ENCODE measurements around the gene HELZ. TPM values are rescaled to one million over a fixed set of nuclear protein-coding genes. Genes with fewer than 3 reads are reported as not detected.
"Not testable (repeated sequence)": the region's sequence is repeated elsewhere in the genome, so short reads cannot be mapped to it uniquely, and the experiment has no call there.

HELZ gene
- total RNA-seq, 1 experiment from 2014 or later = 32.3 TPM

GRCh38 chr17:67052720-67053437, 192.1 kb downstream of the HELZ start:
- Histone ChIP-seq H3K9me3 (peaks cover 12% of the 10 kb centered on the region), H3K27me3 (no peaks in the 10 kb centered on the region; the same call in 1 of the 2 replicates), H3K4me3 (no peak overlapping the region), H3K36me3 (no peaks in the 10 kb centered on the region)
- no peak for DNase-seq

- H3K4me3 ChIP-seq = no peak overlapping the region
Observed at GRCh38 chr17:67051837-67052236, 193.2 kb downstream of the HELZ start.

DNA sequence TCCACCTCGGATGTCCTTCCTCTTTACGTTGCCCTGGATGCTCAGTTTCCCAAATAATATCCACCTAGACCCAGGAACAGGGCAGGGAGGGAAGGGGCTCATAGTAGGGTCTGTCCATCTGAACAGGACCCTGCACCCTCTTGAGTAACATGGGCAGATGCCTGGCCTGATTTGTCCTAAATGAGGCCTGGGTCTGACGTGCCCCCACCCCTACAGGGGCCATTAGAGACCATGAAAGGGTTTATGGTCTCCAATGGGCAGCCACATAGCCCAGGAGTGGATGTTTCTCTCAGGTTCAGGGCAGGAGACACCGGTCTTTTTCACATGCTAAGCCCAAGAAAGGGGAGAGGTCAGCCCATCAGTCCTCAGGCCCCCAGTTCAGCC, 193.8 kb downstream of the HELZ start:
- H3K9me3 ChIP-seq = peaks cover 18% of the 10 kb centered on the region
- no peaks in the 10 kb centered on the region for H3K36me3 ChIP-seq
- H3K27me3 ChIP-seq = no peaks in the 10 kb centered on the region; the same call in 1 of the 2 replicates
- DNase-seq = no peak
- no peak overlapping the region for H3K4me3 ChIP-seq

More at GRCh38 chr17:67051837-67052236, 193.2 kb downstream of the HELZ start:
- peaks cover 18% of the 10 kb centered on the region for H3K9me3 ChIP-seq
- H3K36me3 ChIP-seq = no peaks in the 10 kb centered on the region
- no peaks in the 10 kb centered on the region; the same call in 1 of the 2 replicates for H3K27me3 ChIP-seq
- no peak for DNase-seq

GRCh38 chr17:67050471-67051154, 194.4 kb downstream of the HELZ start:
- H3K4me3 ChIP-seq = no peak overlapping the region
- DNase-seq = no peak
- H3K9me3 ChIP-seq = peaks cover 18% of the 10 kb centered on the region

DNA sequence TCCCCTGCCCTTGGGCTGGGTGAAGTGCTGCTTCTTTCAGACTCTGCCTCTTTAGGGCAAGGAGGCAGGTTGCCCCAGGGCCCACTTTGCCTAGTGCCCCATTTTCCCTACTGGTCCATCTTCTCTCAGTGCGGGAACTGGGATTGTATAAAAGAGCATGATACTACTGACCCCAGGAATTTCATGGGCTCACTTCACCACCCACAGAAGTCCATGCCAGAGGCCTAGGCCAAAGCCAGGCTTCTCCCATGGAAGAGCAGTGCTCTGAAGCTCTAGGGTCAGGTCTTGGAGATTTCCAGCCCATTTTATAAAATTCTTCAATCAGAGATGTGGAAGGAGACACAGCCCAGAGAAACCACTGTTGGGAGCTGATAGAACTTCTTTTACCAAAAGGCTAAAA, 194.9 kb downstream of the HELZ start:
- no peak for DNase-seq
- H3K9me3 ChIP-seq = peaks cover 18% of the 10 kb centered on the region

More at GRCh38 chr17:67050471-67051154, 194.4 kb downstream of the HELZ start:
- Histone ChIP-seq H3K27me3 (no peaks in the 10 kb centered on the region; the same call in 1 of the 2 replicates), H3K36me3 (no peaks in the 10 kb centered on the region)

DNA sequence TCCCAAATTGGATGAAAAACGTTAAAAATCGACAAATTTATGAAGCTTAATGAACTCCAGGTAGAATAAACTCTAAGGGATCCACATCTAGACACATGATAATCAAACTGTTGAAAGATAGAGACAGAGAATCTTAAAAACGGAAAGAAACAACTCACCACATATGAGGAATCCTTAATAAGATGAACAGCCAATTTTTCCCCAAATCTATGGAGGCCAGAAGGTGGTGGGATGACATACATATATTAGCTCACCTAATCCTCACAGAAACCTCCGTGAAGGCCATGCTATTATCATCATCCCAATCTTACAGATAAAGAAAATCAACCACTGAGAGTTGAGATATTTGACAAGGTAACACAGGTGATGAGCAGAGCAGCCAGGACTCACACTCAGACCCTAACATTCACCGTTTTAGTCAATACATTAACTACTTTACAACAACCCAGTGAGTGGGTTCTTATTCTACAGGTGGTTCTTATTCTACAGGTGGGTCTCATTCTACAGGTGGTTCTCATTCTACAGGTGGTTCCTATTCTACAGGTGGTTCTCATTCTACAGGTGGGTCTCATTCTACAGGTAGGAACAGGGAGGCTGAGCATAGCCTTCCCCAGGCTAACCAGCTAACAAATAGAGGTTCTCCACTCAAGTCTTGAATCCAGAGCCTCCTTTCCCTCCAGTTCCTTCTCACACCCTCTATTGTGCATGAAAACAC, 195.8 kb downstream of the HELZ start:
- Histone ChIP-seq H3K36me3 (no peaks in the 10 kb centered on the region), H3K9me3 (peaks cover 18% of the 10 kb centered on the region), H3K27me3 (no peaks in the 10 kb centered on the region; the same call in 1 of the 2 replicates), H3K4me3 (no peak overlapping the region)
- DNase-seq = no peak

More for the DNA sequence above, 194.9 kb downstream of the HELZ start:
- Histone ChIP-seq H3K36me3 (no peaks in the 10 kb centered on the region), H3K27me3 (no peaks in the 10 kb centered on the region; the same call in 1 of the 2 replicates), H3K4me3 (no peak overlapping the region)

DNA sequence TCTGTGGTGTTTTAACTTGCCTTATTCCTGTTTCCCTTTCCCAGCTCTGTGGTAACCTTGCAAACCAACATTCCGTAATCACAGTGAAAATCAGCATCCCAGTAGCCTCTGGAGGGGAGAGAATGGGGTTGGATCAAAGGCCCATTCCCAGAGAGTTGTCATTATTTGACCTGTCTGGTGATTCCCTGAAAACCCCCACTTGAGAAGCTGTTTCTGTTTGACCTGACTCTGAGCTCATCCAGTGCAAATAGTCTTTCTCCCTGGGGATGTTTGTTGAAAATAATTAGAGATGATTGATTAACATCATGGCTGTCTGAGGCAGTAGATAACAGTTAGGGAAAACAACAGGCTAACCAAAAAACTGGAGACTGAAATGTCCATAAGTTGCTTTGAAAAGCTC, 197.6 kb downstream of the HELZ start:
- H3K36me3 ChIP-seq = no peaks in the 10 kb centered on the region
- H3K9me3 ChIP-seq = peaks cover 18% of the 10 kb centered on the region
- no peak for DNase-seq
- H3K27me3 ChIP-seq = no peaks in the 10 kb centered on the region; the same call in 1 of the 2 replicates
- H3K4me3 ChIP-seq = no peak overlapping the region

DNA sequence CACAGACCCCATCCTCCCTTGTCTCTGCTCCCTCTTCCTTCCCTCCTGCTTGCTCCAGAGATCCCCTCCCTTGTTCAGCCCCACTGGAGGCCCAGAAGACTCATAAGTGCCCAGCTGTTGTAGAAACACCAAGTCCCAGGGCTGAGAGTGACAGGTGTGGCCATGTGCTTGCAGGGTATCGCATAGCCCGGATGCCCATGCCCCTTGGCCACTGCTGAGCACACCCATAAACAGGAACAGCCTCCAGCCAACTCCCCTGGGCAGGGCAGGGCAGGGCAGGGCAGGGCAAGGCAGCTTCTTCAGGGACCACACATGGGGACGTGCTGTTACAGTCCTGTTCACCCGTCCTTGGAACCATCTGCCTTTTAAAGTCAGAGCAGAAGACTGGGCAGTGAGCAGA, 198.6 kb downstream of the HELZ start:
- no peaks in the 10 kb centered on the region; the same call in 1 of the 2 replicates for H3K27me3 ChIP-seq

DNA sequence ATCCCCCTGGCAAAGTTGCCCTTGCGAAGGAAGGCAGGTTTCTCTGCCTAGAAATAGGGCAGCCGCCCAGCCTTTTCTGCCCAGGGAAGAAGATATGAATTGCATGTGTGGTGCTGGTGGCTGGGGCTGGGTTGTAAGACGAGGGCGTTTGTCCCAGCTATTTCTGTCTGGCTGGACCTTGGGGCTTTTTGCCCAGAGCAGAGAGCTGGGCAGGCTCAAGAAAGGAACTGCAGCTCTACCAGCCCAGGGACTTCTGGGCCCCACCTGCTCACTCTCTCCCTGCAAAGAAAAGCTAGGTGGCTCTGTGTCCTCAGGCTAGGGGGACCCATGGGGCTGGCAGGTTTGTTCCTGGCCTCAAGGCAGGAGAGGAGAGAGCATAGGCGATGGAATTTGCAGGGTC, 200.1 kb downstream of the HELZ start:
- DNase-seq = no peak
- H3K36me3 ChIP-seq = no peaks in the 10 kb centered on the region
- peaks cover 18% of the 10 kb centered on the region for H3K9me3 ChIP-seq
- H3K4me3 ChIP-seq = no peak overlapping the region
- H3K27me3 ChIP-seq = no peaks in the 10 kb centered on the region; the same call in 1 of the 2 replicates

More for the DNA sequence above, 198.6 kb downstream of the HELZ start:
- Histone ChIP-seq H3K36me3 (no peaks in the 10 kb centered on the region), H3K4me3 (no peak overlapping the region), H3K9me3 (peaks cover 18% of the 10 kb centered on the region)
- DNase-seq = no peak

- H3K4me3 ChIP-seq = no peak within 1 kb of the TSS
- no peak for DNase-seq
Observed at GRCh38 chr17:67044016-67044772, 200.8 kb downstream of the HELZ start, which contains the start of gene CACNG1. Gene CACNG1 (plus strand): TSS chr17:67044554. CDS start chr17:67044661, 107 bp downstream.

DNA sequence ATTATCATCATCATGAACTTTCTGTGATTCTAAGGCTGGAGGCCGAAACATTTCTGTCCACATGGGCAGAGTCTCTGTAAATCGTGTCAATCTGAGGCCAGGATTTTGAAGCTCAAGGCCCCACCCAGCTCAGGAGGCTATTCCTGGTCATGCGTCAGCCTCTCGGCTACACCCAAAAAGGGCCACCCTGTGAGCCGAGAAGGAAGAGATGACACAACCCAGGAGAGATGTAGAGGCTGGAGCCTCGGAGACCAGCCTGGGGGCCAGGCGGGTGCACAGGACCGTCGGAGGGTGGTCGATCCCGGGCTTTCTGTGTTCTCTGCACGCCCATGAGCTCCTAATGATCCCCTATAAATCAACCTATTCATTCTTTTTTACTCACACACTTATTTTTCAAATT, 201.7 kb downstream of the HELZ start:
- no peaks in the 10 kb centered on the region for H3K36me3 ChIP-seq
- no peak for DNase-seq
- peaks cover 6% of the 10 kb centered on the region for H3K9me3 ChIP-seq
- no peak overlapping the region for H3K4me3 ChIP-seq
- no peaks in the 10 kb centered on the region for H3K27me3 ChIP-seq

More at GRCh38 chr17:67044016-67044772, 200.8 kb downstream of the HELZ start, which contains the start of gene CACNG1:
- no peaks in the 10 kb centered on the region for H3K36me3 ChIP-seq
- peaks cover 13% of the 10 kb centered on the region for H3K9me3 ChIP-seq
- no peaks in the 10 kb centered on the region; the same call in 1 of the 2 replicates for H3K27me3 ChIP-seq

- Histone ChIP-seq H3K4me3 (no peak overlapping the region), H3K36me3 (no peaks in the 10 kb centered on the region), H3K27me3 (0 out of 2 replicates have a peak, but pooled peaks cover 2% of the 10 kb centered on the region), H3K9me3 (no peaks in the 10 kb centered on the region; the same call in 1 of the 2 replicates)
- DNase-seq = no peak
Observed at GRCh38 chr17:67041941-67042899, 202.8 kb downstream of the HELZ start.

DNA sequence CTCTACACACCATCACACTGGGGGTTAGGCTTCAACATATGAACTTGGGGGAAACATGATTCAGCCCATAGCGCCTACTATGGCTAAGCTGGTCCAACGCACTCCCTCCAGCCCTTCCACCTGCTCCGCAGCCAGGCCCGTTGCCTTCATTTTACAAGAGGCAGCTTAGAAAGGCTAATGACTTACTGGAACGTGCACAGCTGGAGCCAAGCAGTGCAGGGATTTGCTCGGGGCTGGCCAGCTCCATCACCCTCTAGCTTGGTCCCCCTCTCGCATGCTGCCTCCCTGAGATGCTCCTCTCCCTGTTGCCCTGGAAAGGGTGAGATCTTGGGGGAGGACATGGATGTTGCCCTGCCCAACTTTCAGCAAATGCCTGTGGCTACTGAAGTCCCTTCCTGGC, 203.5 kb downstream of the HELZ start:
- Histone ChIP-seq H3K4me3 (no peak overlapping the region), H3K9me3 (no peaks in the 10 kb centered on the region), H3K27me3 (0 out of 2 replicates have a peak, but pooled peaks cover 2% of the 10 kb centered on the region), H3K36me3 (no peaks in the 10 kb centered on the region)
- no peak for DNase-seq

DNA sequence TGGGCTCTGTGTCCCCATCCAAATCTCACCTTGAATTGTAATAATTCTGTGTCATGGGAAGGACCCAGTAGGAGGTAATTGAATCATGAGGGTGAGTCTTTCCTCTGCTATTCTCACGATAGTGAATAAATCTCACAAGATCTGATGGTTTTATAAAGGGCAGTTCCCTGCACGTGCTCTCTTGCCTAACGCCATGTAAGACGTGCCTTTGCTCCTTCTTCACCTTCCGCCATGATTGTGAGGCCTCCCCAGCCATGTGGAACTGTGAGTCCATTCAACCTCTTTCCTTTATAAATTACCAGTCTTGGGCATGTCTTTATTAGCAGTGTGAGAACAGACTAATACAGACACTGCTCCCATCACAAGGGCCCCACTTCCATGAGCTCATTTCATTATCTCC, 203.9 kb downstream of the HELZ start:
- H3K36me3 ChIP-seq, H3K4me3 ChIP-seq, DNase-seq, H3K27me3 ChIP-seq, H3K9me3 ChIP-seq: not testable (repeated sequence)

GRCh38 chr17:67040652-67041051, 204.3 kb downstream of the HELZ start:
- DNase-seq = no peak
- H3K27me3 ChIP-seq = 0 out of 2 replicates have a peak, but pooled peaks cover 2% of the 10 kb centered on the region

More at GRCh38 chr17:67040652-67041051, 204.3 kb downstream of the HELZ start:
- H3K36me3 ChIP-seq = no peaks in the 10 kb centered on the region
- H3K4me3 ChIP-seq = no peak overlapping the region
- H3K9me3 ChIP-seq = no peaks in the 10 kb centered on the region
